Panc1 (cell line): ENCODE data around the gene RARB.

Experiments used
- CTCF ChIP-seq: fragments of 450-650 bp; IDR thresholded peaks from 2 replicates; pipeline ENCODE4 v1.5.1; 2017; ENCODE audit warnings: mild to moderate bottlenecking
- POLR2AphosphoS5 ChIP-seq: IDR thresholded peaks from 2 replicates; pipeline ENCODE4 v1.6.1; 2012; ENCODE audit warnings: mild to moderate bottlenecking, low read depth, low read length, moderate library complexity
- REST ChIP-seq, 2 experiments: IDR thresholded peaks; 2 replicates each; pipeline ENCODE4 v1.6.1; 2011 to 2012; ENCODE audit warnings: low read depth in 2 of 2, control low read depth in 1 of 2, low read length in 1 of 2, mild to moderate bottlenecking in 1 of 2, moderate library complexity in 1 of 2; ENCODE audit not compliant: insufficient read depth in 1 of 2

DNA sequence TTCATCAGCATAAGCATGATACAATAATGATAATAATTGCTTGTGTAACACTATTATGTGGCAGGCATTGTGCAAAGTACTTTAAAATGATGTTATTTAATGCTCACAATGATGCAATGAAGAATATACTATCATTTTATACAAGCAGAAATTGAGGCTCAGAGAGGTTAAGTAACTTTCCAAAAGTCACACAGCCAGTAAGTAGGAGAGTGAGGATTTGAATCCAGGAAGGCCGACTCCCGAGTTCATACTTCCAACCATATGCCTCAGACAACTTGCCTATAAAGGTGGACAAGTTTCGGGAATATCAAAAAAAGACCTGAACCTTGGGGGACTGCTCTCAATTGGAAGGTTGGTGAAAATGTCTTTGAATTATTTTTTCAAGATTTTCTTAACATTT lies 19.9 kb downstream of the RARB start:
- TF ChIP-seq REST (IDR thresholded peaks at IDR 0.05; ENCODE audit: insufficient read depth in 1 of 2, low read depth in 2 of 2, low read length in 1 of 2) (no peak), POLR2AphosphoS5 (no peak), CTCF (no peak)
